ENCODE data around the gene UTF1. TPM values are rescaled to one million over a fixed set of nuclear protein-coding genes. Genes with fewer than 3 reads are reported as not detected.

UTF1 gene
- total and polyA plus RNA-seq, 4 donors = 0.06 to 0.52 TPM; not detected in 2

DNA sequence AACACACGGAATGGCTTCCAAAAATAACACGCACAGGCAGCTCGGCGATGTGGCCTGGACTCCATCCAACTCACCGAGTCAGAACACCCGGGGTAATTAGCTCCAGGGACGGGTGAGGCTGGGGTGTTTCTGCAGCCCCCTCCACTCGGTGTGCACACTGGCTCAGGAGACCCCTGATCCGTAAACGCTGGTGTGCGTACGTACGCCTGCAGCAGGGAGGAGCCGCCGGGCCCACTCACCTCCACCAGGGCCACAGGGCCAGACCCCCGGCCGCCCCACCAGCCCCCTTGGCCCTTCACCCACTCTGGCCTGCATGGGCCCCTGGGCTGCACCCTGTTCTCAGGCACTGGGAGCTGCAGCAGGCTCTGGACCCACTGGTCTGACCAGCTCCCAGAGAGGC, 22.4 kb upstream of the UTF1 start:
- H3K4me3 ChIP-seq = no peak overlapping the region
- ATAC-seq (ENCODE audit: insufficient read depth, low FRiP score) (no peak), DNase-seq (no peak)
- TF ChIP-seq, protein P1, sequence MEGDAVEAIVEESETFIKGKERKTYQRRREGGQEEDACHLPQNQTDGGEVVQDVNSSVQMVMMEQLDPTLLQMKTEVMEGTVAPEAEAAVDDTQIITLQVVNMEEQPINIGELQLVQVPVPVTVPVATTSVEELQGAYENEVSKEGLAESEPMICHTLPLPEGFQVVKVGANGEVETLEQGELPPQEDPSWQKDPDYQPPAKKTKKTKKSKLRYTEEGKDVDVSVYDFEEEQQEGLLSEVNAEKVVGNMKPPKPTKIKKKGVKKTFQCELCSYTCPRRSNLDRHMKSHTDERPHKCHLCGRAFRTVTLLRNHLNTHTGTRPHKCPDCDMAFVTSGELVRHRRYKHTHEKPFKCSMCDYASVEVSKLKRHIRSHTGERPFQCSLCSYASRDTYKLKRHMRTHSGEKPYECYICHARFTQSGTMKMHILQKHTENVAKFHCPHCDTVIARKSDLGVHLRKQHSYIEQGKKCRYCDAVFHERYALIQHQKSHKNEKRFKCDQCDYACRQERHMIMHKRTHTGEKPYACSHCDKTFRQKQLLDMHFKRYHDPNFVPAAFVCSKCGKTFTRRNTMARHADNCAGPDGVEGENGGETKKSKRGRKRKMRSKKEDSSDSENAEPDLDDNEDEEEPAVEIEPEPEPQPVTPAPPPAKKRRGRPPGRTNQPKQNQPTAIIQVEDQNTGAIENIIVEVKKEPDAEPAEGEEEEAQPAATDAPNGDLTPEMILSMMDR (IDR thresholded peaks at IDR 0.05; ENCODE audit: control extremely low read depth, extremely low read depth) = no peak
- no peaks in the 10 kb centered on the region for H3K27me3 ChIP-seq (ENCODE audit: control insufficient read depth in 3 of 3, insufficient read depth in 3 of 3, low read length in 2 of 3)
- 85 to 94% methylated on average over 17 of the region's 17 CpGs for WGBS, 2 donors
- H3K9me3 ChIP-seq (ENCODE audit: control insufficient read depth in 4 of 4, insufficient read depth in 3 of 4, low read length in 3 of 4) = peaks cover 0 to 2% (median 0%) of the 10 kb centered on the region in 4 donors
- no peak overlapping the region for H3K9ac ChIP-seq (ENCODE audit: insufficient read depth in 1 of 2, low read length in 2 of 2)
- H3K4me1 ChIP-seq (ENCODE audit: control insufficient read depth in 5 of 5, insufficient read depth in 5 of 5, low read length in 5 of 5) = no peaks in the 10 kb centered on the region
- H3K36me3 ChIP-seq (ENCODE audit: control insufficient read depth in 4 of 4, insufficient read depth in 4 of 4, low read length in 4 of 4) = peaks cover 0 to 4% (median 0%) of the 10 kb centered on the region in 4 donors
- no peak overlapping the region for H3K27ac ChIP-seq (ENCODE audit: low read depth in 1 of 2, low read length in 1 of 2)

DNA sequence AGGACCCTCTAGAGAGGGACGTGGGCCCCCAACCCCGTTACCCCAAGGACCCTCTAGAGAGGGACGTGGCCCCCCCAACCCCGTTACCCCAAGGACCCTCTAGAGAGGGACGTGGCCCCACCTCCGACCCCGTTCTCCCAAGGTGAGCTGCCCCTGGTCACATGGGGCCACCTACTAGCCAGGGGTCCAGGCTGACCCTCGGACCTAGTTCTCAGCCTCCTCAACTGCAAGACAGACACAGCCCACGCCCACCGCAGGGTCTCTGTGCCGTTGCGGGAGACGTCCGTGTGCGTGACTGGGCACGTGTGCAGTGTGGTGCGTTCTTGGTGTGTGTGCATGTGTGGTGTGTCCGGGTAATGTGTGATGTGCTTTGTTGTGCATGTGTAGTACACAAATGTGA, 21.6 kb upstream of the UTF1 start:
- ATAC-seq (ENCODE audit: insufficient read depth, low FRiP score) (no peak), DNase-seq (no peak)
- no peak overlapping the region for H3K27ac ChIP-seq (ENCODE audit: low read depth in 1 of 2, low read length in 1 of 2)
- H3K9me3 ChIP-seq (ENCODE audit: control insufficient read depth in 4 of 4, insufficient read depth in 3 of 4, low read length in 3 of 4) = peaks cover 0 to 2% (median 0%) of the 10 kb centered on the region in 4 donors
- no peaks in the 10 kb centered on the region for H3K4me1 ChIP-seq (ENCODE audit: control insufficient read depth in 5 of 5, insufficient read depth in 5 of 5, low read length in 5 of 5)
- H3K4me3 ChIP-seq = no peak overlapping the region
- no peaks in the 10 kb centered on the region for H3K27me3 ChIP-seq (ENCODE audit: control insufficient read depth in 3 of 3, insufficient read depth in 3 of 3, low read length in 2 of 3)
- peaks cover 0 to 4% (median 0%) of the 10 kb centered on the region in 4 donors for H3K36me3 ChIP-seq (ENCODE audit: control insufficient read depth in 4 of 4, insufficient read depth in 4 of 4, low read length in 4 of 4)
- TF ChIP-seq, protein P1 (IDR thresholded peaks at IDR 0.05; ENCODE audit: control extremely low read depth, extremely low read depth) = no peak
- 90 to 96% methylated on average over 16 to 18 of the region's 18 CpGs for WGBS, 2 donors
- H3K9ac ChIP-seq (ENCODE audit: insufficient read depth in 1 of 2, low read length in 2 of 2) = no peak overlapping the region

DNA sequence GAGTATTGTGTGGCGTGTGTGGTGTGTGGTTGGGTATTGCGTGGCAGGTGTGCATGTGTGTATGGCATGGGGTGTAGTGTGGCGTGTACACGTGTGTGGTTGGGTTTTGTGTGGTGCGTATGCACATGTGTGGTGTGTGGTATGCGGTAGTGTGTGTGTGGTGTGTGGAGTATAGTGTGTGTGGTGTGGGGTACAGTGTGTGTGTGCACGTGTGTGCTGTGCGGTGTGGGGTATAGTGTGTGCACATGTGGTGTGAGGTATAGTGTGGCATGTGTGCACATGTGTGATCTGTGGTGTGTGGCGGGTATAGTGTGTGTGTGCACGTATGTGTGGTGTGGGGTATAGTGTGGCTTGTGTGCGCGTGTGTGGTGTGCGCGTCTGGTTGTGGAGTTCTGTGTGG, 20.9 kb upstream of the UTF1 start:
- peaks cover 0 to 4% (median 0%) of the 10 kb centered on the region in 4 donors for H3K36me3 ChIP-seq (ENCODE audit: control insufficient read depth in 4 of 4, insufficient read depth in 4 of 4, low read length in 4 of 4)
- H3K27ac ChIP-seq (ENCODE audit: low read depth in 1 of 2, low read length in 1 of 2) = no peak overlapping the region
- H3K9me3 ChIP-seq (ENCODE audit: control insufficient read depth in 4 of 4, insufficient read depth in 3 of 4, low read length in 3 of 4) = peaks cover 0 to 2% (median 0%) of the 10 kb centered on the region in 4 donors
- no peak for DNase-seq
- TF ChIP-seq, protein P1 (IDR thresholded peaks at IDR 0.05; ENCODE audit: control extremely low read depth, extremely low read depth) = no peak
- ATAC-seq (ENCODE audit: insufficient read depth, low FRiP score) = no peak
- no peak overlapping the region for H3K4me3 ChIP-seq
- H3K4me1 ChIP-seq (ENCODE audit: control insufficient read depth in 5 of 5, insufficient read depth in 5 of 5, low read length in 5 of 5) = no peaks in the 10 kb centered on the region
- no peaks in the 10 kb centered on the region for H3K27me3 ChIP-seq (ENCODE audit: control insufficient read depth in 3 of 3, insufficient read depth in 3 of 3, low read length in 2 of 3)
- H3K9ac ChIP-seq (ENCODE audit: insufficient read depth in 1 of 2, low read length in 2 of 2) = no peak overlapping the region
- 95 to 97% methylated on average over 14 of the region's 14 CpGs for WGBS, 2 donors

DNA sequence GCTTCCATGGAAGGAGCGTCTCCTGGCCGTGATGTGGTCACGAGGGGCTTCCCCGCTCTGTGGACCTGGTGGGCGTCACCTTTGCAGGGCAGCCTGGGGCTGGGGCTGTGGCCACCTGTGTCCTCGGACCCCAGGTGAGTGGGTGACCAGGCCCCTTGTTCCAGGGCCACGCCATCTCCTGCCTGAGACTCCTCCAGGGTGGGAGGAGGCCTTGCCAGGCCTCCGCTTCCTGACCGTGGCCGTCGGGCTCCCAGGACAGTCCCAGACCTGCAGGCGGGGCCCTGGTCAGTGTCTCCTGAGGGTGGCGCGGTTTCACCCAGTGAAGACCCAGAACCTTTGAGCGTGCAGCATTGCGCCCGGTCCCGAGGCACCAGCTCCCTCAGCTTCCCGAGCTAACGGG, 20.4 kb upstream of the UTF1 start:
- Histone ChIP-seq H3K36me3 (ENCODE audit: control insufficient read depth in 4 of 4, insufficient read depth in 4 of 4, low read length in 4 of 4) (peaks cover 0 to 4% (median 0%) of the 10 kb centered on the region in 4 donors), H3K27ac (ENCODE audit: low read depth in 1 of 2, low read length in 1 of 2) (no peak overlapping the region), H3K4me1 (ENCODE audit: control insufficient read depth in 5 of 5, insufficient read depth in 5 of 5, low read length in 5 of 5) (no peaks in the 10 kb centered on the region), H3K27me3 (ENCODE audit: control insufficient read depth in 3 of 3, insufficient read depth in 3 of 3, low read length in 2 of 3) (no peaks in the 10 kb centered on the region), H3K9ac (ENCODE audit: insufficient read depth in 1 of 2, low read length in 2 of 2) (no peak overlapping the region), H3K9me3 (ENCODE audit: control insufficient read depth in 4 of 4, insufficient read depth in 3 of 4, low read length in 3 of 4) (peaks cover 0 to 2% (median 0%) of the 10 kb centered on the region in 4 donors), H3K4me3 (no peak overlapping the region)
- no peak for DNase-seq
- WGBS, 2 donors = 90 to 92% methylated on average over 20 of the region's 20 CpGs
- no peak for ATAC-seq (ENCODE audit: insufficient read depth, low FRiP score)
- TF ChIP-seq, protein P1 (IDR thresholded peaks at IDR 0.05; ENCODE audit: control extremely low read depth, extremely low read depth) = no peak
